GM12891 (cell line): Measurements from ENCODE around the gene TWF1.

ENCODE experiments used
- PAX5 ChIP-seq: IDR thresholded peaks from 2 replicates; pipeline ENCODE4 v1.6.1; 2011; ENCODE audit warnings: low read length, moderate library complexity, mild to moderate bottlenecking; ENCODE audit not compliant: insufficient read depth, severe bottlenecking
- POLR2A ChIP-seq: IDR thresholded peaks from 2 replicates; pipeline ENCODE4 v1.6.1; 2011; ENCODE audit warnings: low read depth, low read length, control low read depth
- POLR2AphosphoS5 ChIP-seq: IDR thresholded peaks from 2 replicates; pipeline ENCODE4 v1.6.1; 2011; ENCODE audit warnings: low read depth, low read length, control low read depth
- POU2F2 ChIP-seq: IDR thresholded peaks from 2 replicates; pipeline ENCODE4 v1.6.1; 2011; ENCODE audit warnings: low read depth, mild to moderate bottlenecking, control low read depth, low read length, moderate library complexity
- SPI1 ChIP-seq: IDR thresholded peaks from 2 replicates; pipeline ENCODE4 v1.6.1; 2011; ENCODE audit warnings: low read depth, low read length, control low read depth
- TAF1 ChIP-seq: IDR thresholded peaks from 2 replicates; pipeline ENCODE4 v1.6.1; 2011; ENCODE audit warnings: low read depth, low read length, control low read depth

GRCh38 chr12:43836475-43836989, 30.4 kb upstream of the TWF1 start:
- TF ChIP-seq POLR2AphosphoS5: no peak
- TF ChIP-seq TAF1: no peak
- no peak for TF ChIP-seq POLR2A
- no peak for TF ChIP-seq PAX5
- TF ChIP-seq SPI1: no peak
- no peak for TF ChIP-seq POU2F2
